K562 (cell line): ENCODE measurements around the gene ATMIN. TPM values are rescaled to one million over a fixed set of nuclear protein-coding genes. Genes with fewer than 3 reads are reported as not detected.

Source experiments
- BHLHE40 ChIP-seq: IDR thresholded peaks from 2 replicates; pipeline ENCODE4 v1.6.1; 2011; ENCODE audit warnings: low read length, improper control_type of control experiment
- BRCA1 ChIP-seq, 2 experiments: fragments of 450-650 bp in 1 of 2; sonication (generic) in 1 of 2; formaldehyde crosslinking in 1 of 2; IDR thresholded peaks; 2 replicates each; pipeline versions ENCODE4 v1.5.0 to v1.6.1; 2017 to 2020; ENCODE audit warnings: mild to moderate bottlenecking in 1 of 2, missing genetic modification reagents in 1 of 2
- FOXK2 ChIP-seq, 2 experiments: fragments of 450-650 bp; IDR thresholded peaks in 1 of 2; conservative IDR thresholded peaks in 1 of 2; 2 replicates each; pipeline ENCODE4 v1.6.1; 2016; ENCODE audit warnings: low read depth in 2 of 2, mild to moderate bottlenecking in 1 of 2
- HDAC6 ChIP-seq: IDR thresholded peaks from 2 replicates; pipeline ENCODE4 v1.6.1; 2012; ENCODE audit warnings: low read depth, mild to moderate bottlenecking, control low read depth, inconsistent platforms, low read length, moderate library complexity
- NCOA1 ChIP-seq: fragments of 450-650 bp; IDR thresholded peaks from 2 replicates; pipeline ENCODE4 v1.6.1; 2016; ENCODE audit warnings: low read depth
- NCOR1 ChIP-seq: fragments of 450-650 bp; IDR thresholded peaks from 2 replicates; pipeline ENCODE4 v1.6.1; 2016; ENCODE audit warnings: mild to moderate bottlenecking, moderate library complexity
- NRF1 ChIP-seq, 2 experiments: fragments of 450-650 bp; IDR thresholded peaks in 1 of 2; conservative IDR thresholded peaks in 1 of 2; 2 replicates each; pipeline ENCODE4 v1.6.1; 2014; ENCODE audit warnings: mild to moderate bottlenecking in 2 of 2
- POLR2AphosphoS5 ChIP-seq: IDR thresholded peaks from 2 replicates; pipeline ENCODE4 v1.6.1; 2011; ENCODE audit warnings: mild to moderate bottlenecking, low read depth, low read length, moderate library complexity; ENCODE audit not compliant: control insufficient read depth, insufficient read depth
- PRDM10 ChIP-seq: fragments of 450-650 bp; IDR thresholded peaks from 2 replicates; pipeline ENCODE4 v1.6.1; 2018; ENCODE audit not compliant: partially characterized antibody
- RB1 ChIP-seq: fragments of 450-650 bp; IDR thresholded peaks from 2 replicates; pipeline ENCODE4 v1.6.1; 2017; ENCODE audit warnings: low read depth, mild to moderate bottlenecking
- TAF9B ChIP-seq: fragments of 450-650 bp; IDR thresholded peaks from 2 replicates; pipeline ENCODE4 v1.6.1; 2018; ENCODE audit warnings: mild to moderate bottlenecking; ENCODE audit not compliant: partially characterized antibody
- TBL1XR1 ChIP-seq, 2 experiments: IDR thresholded peaks; 2 replicates each; pipeline ENCODE4 v1.6.1; 2012; ENCODE audit warnings: improper control_type of control experiment in 2 of 2, low read length in 2 of 2, mild to moderate bottlenecking in 1 of 2
- TRIM28 ChIP-seq: fragments of 450-650 bp; IDR thresholded peaks from 2 replicates; pipeline ENCODE4 v1.6.1; 2017
- ZBTB40 ChIP-seq, 2 experiments: fragments of 450-650 bp in 1 of 2; sonication (generic) in 1 of 2; formaldehyde crosslinking in 1 of 2; IDR thresholded peaks; 2 replicates each; pipeline versions ENCODE4 v1.7.1 to v1.9.0; 2016 to 2022; ENCODE audit warnings: inconsistent platforms in 1 of 2, mild to moderate bottlenecking in 1 of 2, missing genetic modification reagents in 1 of 2
- polyA plus RNA-seq, 8 experiments: library from polyadenylated mRNA; depleted of rRNA in 4 of 8; stranded (reverse) in 5 of 8; unstranded in 3 of 8; fragments of >200 nt; fragmentation: Nextera tagmentation in 2 of 8; fragmentation: Illumina TruSeq in 1 of 8; extraction: Ambion mirVana in 2 of 8; extraction: Trizol in 1 of 8; gene quantifications; 2 replicates each; pipeline versions ENCODE4 v1.2.1 to v1.2.3, GENCODE V29; 2011 to 2014; ENCODE audit warnings: inconsistent platforms in 1 of 8, missing spikeins in 1 of 8
- total RNA-seq, 7 experiments: library from RNA; depleted of rRNA in 6 of 7; stranded (reverse); fragments of >200 nt in 6 of 7; fragmentation: Illumina TruSeq in 2 of 7; extraction: Trizol in 2 of 7; gene quantifications; 2 replicates each; pipeline versions ENCODE4 v1.2.1 to v1.2.3, GENCODE V29; 2011 to 2021; ENCODE audit warnings: low replicate concordance in 1 of 7

The ATMIN gene
- total and polyA plus RNA-seq, 9 of the 15 experiments (the other 6 are each of a cell fraction or from before 2014, with no cell fraction given), result 6.7 to 40.9 (median 23.4) TPM

GRCh38 chr16:80993307-80993706 is 42.3 kb upstream of the ATMIN start (continued):
- 0 out of 2 replicates have a peak, but pooled peaks have one; percentile 33 for TF ChIP-seq ZBTB40 (IDR thresholded peaks at IDR 0.05)
- TF ChIP-seq ZBTB40 (CRISPR knock-in tag; IDR thresholded peaks at IDR 0.05), result no peak
- peak; percentile 46 to 62; a peak in 3 of 4 replicates for TF ChIP-seq NRF1 (conservative IDR thresholded peaks at IDR 0.05 in 1 of 2, IDR thresholded peaks at IDR 0.05 in 1 of 2)
- TF ChIP-seq TBL1XR1 (IDR thresholded peaks at IDR 0.05; ENCODE audit: low read length in 2 of 2), result peak in 1 of 2 experiments; percentile 72; a peak in 1 of 4 replicates
- peak; percentile 32 for TF ChIP-seq PRDM10
- 0 out of 2 replicates have a peak, but pooled peaks have one; percentile 32 for TF ChIP-seq BHLHE40
- TF ChIP-seq BRCA1 (IDR thresholded peaks at IDR 0.05), result no peak
- TF ChIP-seq BRCA1 (CRISPR knock-in tag; IDR thresholded peaks at IDR 0.05), result no peak
- TF ChIP-seq FOXK2 (conservative IDR thresholded peaks at IDR 0.05 in 1 of 2, IDR thresholded peaks at IDR 0.05 in 1 of 2; ENCODE audit: low read depth in 2 of 2), result peak in 1 of 2 experiments; percentile 23; a peak in 1 of 4 replicates
- 0 out of 2 replicates have a peak, but pooled peaks have one; percentile 26 for TF ChIP-seq TRIM28
- 0 out of 2 replicates have a peak, but pooled peaks have one; percentile 24 for TF ChIP-seq RB1
- peak; percentile 6 for TF ChIP-seq TAF9B
- 0 out of 2 replicates have a peak, but pooled peaks have one; percentile 29 for TF ChIP-seq POLR2AphosphoS5
- TF ChIP-seq HDAC6, result no peak
- TF ChIP-seq NCOR1, result peak; percentile 53
- TF ChIP-seq NCOA1, result 0 out of 2 replicates have a peak, but pooled peaks have one; percentile 14
